Vagina (tissue), 2 donors: ENCODE measurements around the gene RGR.

Experiments
- CTCF ChIP-seq, 3 experiments: fragments of 450-650 bp in 2 of 3; fragments of 200-600 bp in 1 of 3; sonication (generic) in 1 of 3; IDR thresholded peaks; one replicate each; pipeline ENCODE4 v1.5.1; 2017 to 2019; ENCODE audit warnings: antibody characterized with exemption in 3 of 3, mild to moderate bottlenecking in 2 of 3, moderate library complexity in 2 of 3
- POLR2A ChIP-seq, 2 donors: fragments of 450-650 bp; IDR thresholded peaks; one replicate each; pipeline ENCODE4 v1.6.1; 2017; ENCODE audit warnings: antibody characterized with exemption in 2 of 2, mild to moderate bottlenecking in 2 of 2, moderate library complexity in 2 of 2
- POLR2AphosphoS5 ChIP-seq, 2 donors: sonication (generic); formaldehyde crosslinking; IDR thresholded peaks; one replicate each; pipeline ENCODE4 v1.9.0; 2017; ENCODE audit warnings: antibody characterized with exemption in 2 of 2, mild to moderate bottlenecking in 2 of 2, low read depth in 1 of 2; ENCODE audit not compliant: insufficient read depth in 1 of 2

GRCh38 chr10:84230359-84230758 is 14.5 kb upstream of the RGR start:
- TF ChIP-seq CTCF (IDR thresholded peaks at IDR 0.05) (no peak), POLR2AphosphoS5 (IDR thresholded peaks at IDR 0.05; ENCODE audit: insufficient read depth in 1 of 2, low read depth in 1 of 2) (no peak), POLR2A (IDR thresholded peaks at IDR 0.05) (no peak)
